SU-DHL-6 (cell line): ENCODE results near the gene IP6K2.

ENCODE experiments used
- EZH2phosphoT487 ChIP-seq: fragments of 200-600 bp; sonication (generic), shearing (Covaris generic); conservative IDR thresholded peaks from 2 replicates; pipeline ENCODE4 v1.6.1; 2018; ENCODE audit warnings: mild to moderate bottlenecking, antibody characterized with exemption, low read length, moderate library complexity, mixed read lengths
- TF ChIP-seq, protein P1 (sequence below): fragments of 200-600 bp; sonication (generic); IDR thresholded peaks from one replicate; pipeline ENCODE4 v1.5.1; 2017; ENCODE audit warnings: antibody characterized with exemption, mild to moderate bottlenecking, low read length, moderate library complexity; ENCODE audit not compliant: insufficient read depth, poor library complexity, severe bottlenecking

- TF ChIP-seq, protein P1, sequence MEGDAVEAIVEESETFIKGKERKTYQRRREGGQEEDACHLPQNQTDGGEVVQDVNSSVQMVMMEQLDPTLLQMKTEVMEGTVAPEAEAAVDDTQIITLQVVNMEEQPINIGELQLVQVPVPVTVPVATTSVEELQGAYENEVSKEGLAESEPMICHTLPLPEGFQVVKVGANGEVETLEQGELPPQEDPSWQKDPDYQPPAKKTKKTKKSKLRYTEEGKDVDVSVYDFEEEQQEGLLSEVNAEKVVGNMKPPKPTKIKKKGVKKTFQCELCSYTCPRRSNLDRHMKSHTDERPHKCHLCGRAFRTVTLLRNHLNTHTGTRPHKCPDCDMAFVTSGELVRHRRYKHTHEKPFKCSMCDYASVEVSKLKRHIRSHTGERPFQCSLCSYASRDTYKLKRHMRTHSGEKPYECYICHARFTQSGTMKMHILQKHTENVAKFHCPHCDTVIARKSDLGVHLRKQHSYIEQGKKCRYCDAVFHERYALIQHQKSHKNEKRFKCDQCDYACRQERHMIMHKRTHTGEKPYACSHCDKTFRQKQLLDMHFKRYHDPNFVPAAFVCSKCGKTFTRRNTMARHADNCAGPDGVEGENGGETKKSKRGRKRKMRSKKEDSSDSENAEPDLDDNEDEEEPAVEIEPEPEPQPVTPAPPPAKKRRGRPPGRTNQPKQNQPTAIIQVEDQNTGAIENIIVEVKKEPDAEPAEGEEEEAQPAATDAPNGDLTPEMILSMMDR = no peak
- no peak for TF ChIP-seq EZH2phosphoT487
These were observed 62.0 kb downstream of the IP6K2 start for GRCh38 chr3:48655063-48655462.
